WTC11 (cell line): ENCODE results near the gene MACO1. TPM values are rescaled to one million over a fixed set of nuclear protein-coding genes. Genes with fewer than 3 reads are reported as not detected.

Experiments used
- ATAC-seq: fragments of 200-7000 bp; cut with Tn5 transposase; 2 replicates; pipeline ENCODE4 v1.10.0; 2021; ENCODE audit warnings: mild to moderate bottlenecking, moderate library complexity
- CTCF ChIA-PET: fragments of 300-600 bp; sonication (Branson Sonifier 250); formaldehyde crosslinking; loops from one replicate; lab custom pipeline; 2021; ENCODE audit warnings: antibody characterized with exemption; lab: Charles Lee
- POLR2A ChIA-PET: fragments of 350-600 bp; sonication (Branson Sonifier 250); formaldehyde crosslinking; loops from one replicate; lab custom pipeline; 2021; ENCODE audit warnings: antibody characterized with exemption; lab: Charles Lee
- DNase-seq: peaks from one replicate; pipeline ENCODE4 v3.0.0; 2021; ENCODE audit warnings: low spot score
- H3K27ac Mint-ChIP-seq: 2 replicates; pipeline ENCODE4 v1.8.0; 2021; ENCODE audit warnings: mixed read lengths
- H3K27me3 Mint-ChIP-seq: 2 replicates; pipeline ENCODE4 v1.8.0; 2021; ENCODE audit warnings: low read depth, mild to moderate bottlenecking, moderate library complexity, mixed read lengths
- H3K36me3 Mint-ChIP-seq: 2 replicates; pipeline ENCODE4 v1.8.0; 2021; ENCODE audit warnings: mixed read lengths
- H3K4me1 Mint-ChIP-seq: 2 replicates; pipeline ENCODE4 v1.8.0; 2022; ENCODE audit warnings: mixed read lengths
- H3K4me3 Mint-ChIP-seq: 2 replicates; pipeline ENCODE4 v1.8.0; 2021; ENCODE audit warnings: mild to moderate bottlenecking, moderate library complexity, mixed read lengths
- H3K9me3 Mint-ChIP-seq: 2 replicates; pipeline ENCODE4 v1.8.0; 2021; ENCODE audit warnings: mixed read lengths
- ATF3 ChIP-seq: sonication (generic); formaldehyde crosslinking; conservative IDR thresholded peaks from 2 replicates; pipeline ENCODE4 v1.8.1; 2022; ENCODE audit warnings: mild to moderate bottlenecking, missing genetic modification reagents
- CREM ChIP-seq: sonication (generic); formaldehyde crosslinking; IDR thresholded peaks from 2 replicates; pipeline ENCODE4 v1.8.1; 2022; ENCODE audit warnings: mild to moderate bottlenecking, missing genetic modification reagents, moderate library complexity
- ESRRA ChIP-seq: sonication (generic); formaldehyde crosslinking; IDR thresholded peaks from 2 replicates; pipeline ENCODE4 v1.8.1; 2022; ENCODE audit warnings: mild to moderate bottlenecking, missing genetic modification reagents, borderline replicate concordance
- ETV6 ChIP-seq: sonication (generic); formaldehyde crosslinking; IDR thresholded peaks from 2 replicates; pipeline ENCODE4 v1.8.1; 2022; ENCODE audit warnings: mild to moderate bottlenecking, missing genetic modification reagents
- KAT7 ChIP-seq: sonication (generic); formaldehyde crosslinking; IDR thresholded peaks from 2 replicates; pipeline ENCODE4 v1.8.1; 2023; ENCODE audit warnings: missing genetic modification reagents, mild to moderate bottlenecking, borderline replicate concordance
- NR1H2 ChIP-seq: sonication (generic); formaldehyde crosslinking; IDR thresholded peaks from 2 replicates; pipeline ENCODE4 v1.9.0; 2021; ENCODE audit warnings: mild to moderate bottlenecking, moderate library complexity, missing genetic modification reagents
- NR3C1 ChIP-seq: sonication (generic); formaldehyde crosslinking; conservative IDR thresholded peaks from 2 replicates; pipeline ENCODE4 v1.8.1; 2023; ENCODE audit warnings: low read depth, mild to moderate bottlenecking, missing genetic modification reagents
- PRRX2 ChIP-seq: fragments of 250-450 bp; sonication (Bioruptor Pico); IDR thresholded peaks from 2 replicates; pipeline ENCODE4 v1.8.0; 2021; ENCODE audit warnings: mild to moderate bottlenecking
- SOX15 ChIP-seq: fragments of 250-450 bp; sonication (Bioruptor Pico); IDR thresholded peaks from 2 replicates; pipeline ENCODE4 v1.9.0; 2021; ENCODE audit warnings: mild to moderate bottlenecking
- TEAD4 ChIP-seq: sonication (generic); formaldehyde crosslinking; IDR thresholded peaks from 2 replicates; pipeline ENCODE4 v1.8.0; 2022; ENCODE audit warnings: mild to moderate bottlenecking, missing genetic modification reagents
- ZNF423 ChIP-seq: fragments of 250-450 bp; sonication (Bioruptor Pico); IDR thresholded peaks from 2 replicates; pipeline ENCODE4 v2.1.2; 2022; ENCODE audit warnings: mild to moderate bottlenecking, moderate library complexity
- ZNF425 ChIP-seq: fragments of 250-450 bp; sonication (Bioruptor Pico); conservative IDR thresholded peaks from 2 replicates; pipeline ENCODE4 v1.9.0; 2021; ENCODE audit warnings: mild to moderate bottlenecking
- ZNF671 ChIP-seq: fragments of 250-450 bp; sonication (Bioruptor Pico); IDR thresholded peaks from 2 replicates; pipeline ENCODE4 v1.8.0; 2021; ENCODE audit warnings: mild to moderate bottlenecking
- total RNA-seq: library from RNA; stranded (reverse); gene quantifications from 3 replicates; pipeline ENCODE4 v1.2.3, GENCODE V29; 2021
- TF ChIP-seq, protein P1 (sequence below): sonication (generic); formaldehyde crosslinking; IDR thresholded peaks from 2 replicates; pipeline ENCODE4 v1.8.1; 2023; ENCODE audit warnings: mild to moderate bottlenecking, moderate library complexity, missing genetic modification reagents
- TF ChIP-seq, protein P2 (sequence below): sonication (generic); formaldehyde crosslinking; IDR thresholded peaks from 2 replicates; pipeline ENCODE4 v1.8.1; 2022; ENCODE audit warnings: low read depth, missing genetic modification reagents, borderline replicate concordance
- TF ChIP-seq, protein P3 (sequence below): sonication (generic); formaldehyde crosslinking; IDR thresholded peaks from 2 replicates; pipeline ENCODE4 v1.8.1; 2022; ENCODE audit warnings: low read depth, mild to moderate bottlenecking, moderate library complexity, missing genetic modification reagents, borderline replicate concordance
- TF ChIP-seq, protein P4 (sequence below): sonication (generic); formaldehyde crosslinking; IDR thresholded peaks from 2 replicates; pipeline ENCODE4 v1.8.0; 2023; ENCODE audit warnings: mild to moderate bottlenecking, missing genetic modification reagents

Gene MACO1
- total RNA-seq, 1 experiment from 2014 or later, result 9.5 TPM

GRCh38 chr1:25486602-25487001 lies 55.9 kb downstream of the MACO1 start:
- H3K27ac Mint-ChIP-seq, result 0 out of 2 replicates have a peak overlapping the region, but pooled peaks have one; percentile 12

More at GRCh38 chr1:25486602-25487001, 55.9 kb downstream of the MACO1 start:
- Mint-ChIP-seq H3K27me3 (no peaks in the 10 kb centered on the region), H3K9me3 (no peaks in the 10 kb centered on the region), H3K4me3 (no peak overlapping the region), H3K36me3 (peaks cover 8% of the 10 kb centered on the region; the same call in 1 of the 2 replicates), H3K4me1 (peaks cover 32% of the 10 kb centered on the region)
- ChIA-PET POLR2A (interaction anchor here (0.5 kb wide), 1 partner anchor 379 kb away, joined by 5 read pairs; no protein-coding TSS in a partner anchor), CTCF (interaction anchor here (0.6 to 2.0 kb wide), 14 partner anchors 8 to 513 kb away, joined by 3 to 10 read pairs (median 4); no protein-coding TSS in a partner anchor)
- peak; percentile 85 for ATAC-seq
- DNase-seq, result no peak
- no peak for TF ChIP-seq ZNF671 (CRISPR knock-in tag)
- no peak for TF ChIP-seq PRRX2 (CRISPR knock-in tag)
- no peak for TF ChIP-seq NR3C1
- no peak for TF ChIP-seq ETV6 (CRISPR knock-in tag)
- TF ChIP-seq, protein P1, sequence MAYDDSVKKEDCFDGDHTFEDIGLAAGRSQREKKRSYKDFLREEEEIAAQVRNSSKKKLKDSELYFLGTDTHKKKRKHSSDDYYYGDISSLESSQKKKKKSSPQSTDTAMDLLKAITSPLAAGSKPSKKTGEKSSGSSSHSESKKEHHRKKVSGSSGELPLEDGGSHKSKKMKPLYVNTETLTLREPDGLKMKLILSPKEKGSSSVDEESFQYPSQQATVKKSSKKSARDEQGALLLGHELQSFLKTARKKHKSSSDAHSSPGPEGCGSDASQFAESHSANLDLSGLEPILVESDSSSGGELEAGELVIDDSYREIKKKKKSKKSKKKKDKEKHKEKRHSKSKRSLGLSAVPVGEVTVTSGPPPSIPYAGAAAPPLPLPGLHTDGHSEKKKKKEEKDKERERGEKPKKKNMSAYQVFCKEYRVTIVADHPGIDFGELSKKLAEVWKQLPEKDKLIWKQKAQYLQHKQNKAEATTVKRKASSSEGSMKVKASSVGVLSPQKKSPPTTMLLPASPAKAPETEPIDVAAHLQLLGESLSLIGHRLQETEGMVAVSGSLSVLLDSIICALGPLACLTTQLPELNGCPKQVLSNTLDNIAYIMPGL (CRISPR knock-in tag), result no peak
- TF ChIP-seq, protein P2, sequence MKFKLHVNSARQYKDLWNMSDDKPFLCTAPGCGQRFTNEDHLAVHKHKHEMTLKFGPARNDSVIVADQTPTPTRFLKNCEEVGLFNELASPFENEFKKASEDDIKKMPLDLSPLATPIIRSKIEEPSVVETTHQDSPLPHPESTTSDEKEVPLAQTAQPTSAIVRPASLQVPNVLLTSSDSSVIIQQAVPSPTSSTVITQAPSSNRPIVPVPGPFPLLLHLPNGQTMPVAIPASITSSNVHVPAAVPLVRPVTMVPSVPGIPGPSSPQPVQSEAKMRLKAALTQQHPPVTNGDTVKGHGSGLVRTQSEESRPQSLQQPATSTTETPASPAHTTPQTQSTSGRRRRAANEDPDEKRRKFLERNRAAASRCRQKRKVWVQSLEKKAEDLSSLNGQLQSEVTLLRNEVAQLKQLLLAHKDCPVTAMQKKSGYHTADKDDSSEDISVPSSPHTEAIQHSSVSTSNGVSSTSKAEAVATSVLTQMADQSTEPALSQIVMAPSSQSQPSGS, result no peak
- TF ChIP-seq ZNF425 (CRISPR knock-in tag), result no peak
- no peak for TF ChIP-seq NR1H2 (CRISPR knock-in tag)
- TF ChIP-seq, protein P3, sequence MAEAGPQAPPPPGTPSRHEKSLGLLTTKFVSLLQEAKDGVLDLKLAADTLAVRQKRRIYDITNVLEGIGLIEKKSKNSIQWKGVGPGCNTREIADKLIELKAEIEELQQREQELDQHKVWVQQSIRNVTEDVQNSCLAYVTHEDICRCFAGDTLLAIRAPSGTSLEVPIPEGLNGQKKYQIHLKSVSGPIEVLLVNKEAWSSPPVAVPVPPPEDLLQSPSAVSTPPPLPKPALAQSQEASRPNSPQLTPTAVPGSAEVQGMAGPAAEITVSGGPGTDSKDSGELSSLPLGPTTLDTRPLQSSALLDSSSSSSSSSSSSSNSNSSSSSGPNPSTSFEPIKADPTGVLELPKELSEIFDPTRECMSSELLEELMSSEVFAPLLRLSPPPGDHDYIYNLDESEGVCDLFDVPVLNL, result no peak
- no peak for TF ChIP-seq ZNF423 (CRISPR knock-in tag)
- TF ChIP-seq ATF3, result no peak
- no peak for TF ChIP-seq TEAD4 (CRISPR knock-in tag)
- no peak for TF ChIP-seq SOX15
- TF ChIP-seq KAT7 (CRISPR knock-in tag), result no peak
- TF ChIP-seq, protein P4, sequence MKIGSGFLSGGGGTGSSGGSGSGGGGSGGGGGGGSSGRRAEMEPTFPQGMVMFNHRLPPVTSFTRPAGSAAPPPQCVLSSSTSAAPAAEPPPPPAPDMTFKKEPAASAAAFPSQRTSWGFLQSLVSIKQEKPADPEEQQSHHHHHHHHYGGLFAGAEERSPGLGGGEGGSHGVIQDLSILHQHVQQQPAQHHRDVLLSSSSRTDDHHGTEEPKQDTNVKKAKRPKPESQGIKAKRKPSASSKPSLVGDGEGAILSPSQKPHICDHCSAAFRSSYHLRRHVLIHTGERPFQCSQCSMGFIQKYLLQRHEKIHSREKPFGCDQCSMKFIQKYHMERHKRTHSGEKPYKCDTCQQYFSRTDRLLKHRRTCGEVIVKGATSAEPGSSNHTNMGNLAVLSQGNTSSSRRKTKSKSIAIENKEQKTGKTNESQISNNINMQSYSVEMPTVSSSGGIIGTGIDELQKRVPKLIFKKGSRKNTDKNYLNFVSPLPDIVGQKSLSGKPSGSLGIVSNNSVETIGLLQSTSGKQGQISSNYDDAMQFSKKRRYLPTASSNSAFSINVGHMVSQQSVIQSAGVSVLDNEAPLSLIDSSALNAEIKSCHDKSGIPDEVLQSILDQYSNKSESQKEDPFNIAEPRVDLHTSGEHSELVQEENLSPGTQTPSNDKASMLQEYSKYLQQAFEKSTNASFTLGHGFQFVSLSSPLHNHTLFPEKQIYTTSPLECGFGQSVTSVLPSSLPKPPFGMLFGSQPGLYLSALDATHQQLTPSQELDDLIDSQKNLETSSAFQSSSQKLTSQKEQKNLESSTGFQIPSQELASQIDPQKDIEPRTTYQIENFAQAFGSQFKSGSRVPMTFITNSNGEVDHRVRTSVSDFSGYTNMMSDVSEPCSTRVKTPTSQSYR (CRISPR knock-in tag), result no peak
- no peak for TF ChIP-seq ESRRA (CRISPR knock-in tag)
- no peak for TF ChIP-seq CREM
